Hippocampal formation (tissue), 2 donors: Measurements from ENCODE around the gene AUTS2.

Experiments used
- DNase-seq, 2 donors: peaks; one replicate each; lab custom pipeline; 2025; lab: John Stamatoyannopoulos, UW

Gene AUTS2

DNA sequence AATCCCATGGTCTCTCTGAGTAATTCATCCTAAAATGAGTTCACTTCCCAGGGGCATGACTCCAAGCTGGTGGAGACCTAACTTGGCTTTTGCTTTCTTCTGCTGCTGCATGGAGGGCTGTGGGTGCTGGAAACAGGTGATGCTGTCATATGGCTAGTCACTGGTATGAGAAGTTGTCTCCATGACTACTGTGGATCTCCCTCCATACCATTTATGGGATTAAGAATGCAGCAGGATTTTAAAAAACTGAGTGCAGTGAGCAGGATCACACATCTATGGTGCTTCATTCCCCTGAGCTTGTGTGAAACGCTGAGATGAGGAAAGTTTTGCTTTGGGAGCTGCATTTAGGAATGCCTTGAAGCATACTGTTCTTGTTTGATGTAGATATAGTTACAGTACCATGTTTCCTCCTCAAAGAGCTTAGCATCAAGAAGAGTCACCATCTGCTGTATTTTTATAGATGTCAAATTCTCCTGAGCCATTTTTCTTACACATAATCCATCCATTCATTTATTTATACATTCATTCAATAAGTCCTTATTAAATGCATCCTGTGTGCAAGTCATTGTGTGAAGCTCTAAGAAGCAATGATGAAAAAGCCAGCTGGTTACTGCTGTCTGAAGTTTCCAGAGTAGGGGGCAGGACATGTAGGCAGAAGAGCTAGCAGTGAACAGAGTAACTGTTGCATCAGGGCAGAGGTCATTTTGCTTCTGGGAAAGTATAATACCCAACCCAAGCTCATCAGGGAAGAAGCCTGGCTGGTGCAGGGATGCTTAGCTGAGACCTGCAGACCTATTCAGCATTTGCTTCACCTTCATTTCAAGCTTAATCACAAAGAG, 534.8 kb downstream of the AUTS2 start:
- no peak for DNase-seq

DNA sequence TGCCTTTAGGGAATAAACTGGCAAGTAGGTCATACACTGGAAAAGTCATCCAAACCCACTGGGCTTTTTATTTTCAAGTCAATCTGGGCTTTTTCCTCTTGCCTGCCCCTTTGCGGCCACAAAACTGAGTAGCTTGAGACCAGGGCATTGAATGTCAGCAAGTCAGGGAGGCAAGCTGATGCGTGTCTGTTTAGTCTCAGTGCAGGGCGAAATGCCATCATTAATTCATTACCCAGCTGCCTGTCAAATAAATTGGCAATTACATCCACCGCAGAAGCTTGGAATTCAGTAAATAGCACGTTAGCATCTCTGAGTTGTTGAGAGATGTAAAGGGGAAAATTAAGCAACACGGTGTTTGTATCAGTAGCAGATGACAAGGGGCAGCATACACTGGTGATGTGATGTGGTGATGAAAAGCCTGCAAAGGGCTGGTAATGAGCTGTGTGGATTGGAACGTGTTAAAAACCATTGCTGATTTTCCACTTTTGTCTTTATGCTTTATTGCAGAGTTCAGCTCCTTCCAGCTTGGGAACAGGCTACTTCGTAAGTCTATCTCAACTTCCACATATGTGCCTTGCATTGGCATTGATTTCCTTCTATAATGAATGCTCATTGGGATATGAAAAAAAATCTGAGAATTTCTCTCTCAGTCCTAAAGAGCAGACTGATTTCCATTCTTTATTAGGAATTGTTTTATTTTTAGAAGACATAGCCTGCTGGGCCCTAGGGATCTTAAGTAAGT, 535.9 kb downstream of the AUTS2 start:
- DNase-seq: no peak

DNA sequence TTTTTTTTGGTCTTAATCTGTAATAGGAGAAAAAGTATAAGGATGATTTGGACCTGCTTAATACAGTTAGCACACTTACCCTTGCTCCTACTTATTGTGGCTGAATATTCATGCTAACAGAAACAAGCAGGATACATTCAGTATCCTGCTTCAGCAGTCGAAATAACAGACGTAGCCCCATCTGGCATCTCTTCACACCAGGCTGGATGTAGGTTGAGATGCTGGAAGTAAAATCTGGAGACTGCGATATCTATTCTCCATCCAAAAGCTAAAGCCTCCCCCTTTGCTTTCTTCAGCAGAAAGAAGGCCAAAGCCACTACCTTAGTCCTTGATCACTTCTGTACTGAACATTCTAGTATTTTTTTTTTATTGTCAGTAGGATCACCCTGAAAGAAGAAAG, 537.4 kb downstream of the AUTS2 start:
- peak in 1 of 2 donors; percentile 28 for DNase-seq

DNA sequence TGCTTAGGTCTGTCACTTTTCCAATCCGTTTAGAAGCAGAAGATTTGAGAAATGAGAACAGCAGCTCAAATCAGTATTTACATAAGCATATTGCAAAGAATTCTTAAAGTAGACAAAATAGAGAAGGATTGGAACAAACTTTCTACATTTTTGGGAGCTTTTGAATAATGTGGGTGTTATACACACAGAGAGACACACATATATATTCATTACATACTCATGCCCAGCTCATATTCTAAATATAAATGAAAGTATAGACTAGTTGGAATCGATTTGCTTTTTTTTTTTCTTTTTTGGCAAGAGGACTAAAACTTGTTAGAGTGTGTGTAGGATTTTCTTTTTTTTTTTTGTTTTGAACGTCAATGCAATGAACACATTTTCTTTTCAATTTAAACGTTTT, 538.9 kb downstream of the AUTS2 start:
- DNase-seq: no peak

DNA sequence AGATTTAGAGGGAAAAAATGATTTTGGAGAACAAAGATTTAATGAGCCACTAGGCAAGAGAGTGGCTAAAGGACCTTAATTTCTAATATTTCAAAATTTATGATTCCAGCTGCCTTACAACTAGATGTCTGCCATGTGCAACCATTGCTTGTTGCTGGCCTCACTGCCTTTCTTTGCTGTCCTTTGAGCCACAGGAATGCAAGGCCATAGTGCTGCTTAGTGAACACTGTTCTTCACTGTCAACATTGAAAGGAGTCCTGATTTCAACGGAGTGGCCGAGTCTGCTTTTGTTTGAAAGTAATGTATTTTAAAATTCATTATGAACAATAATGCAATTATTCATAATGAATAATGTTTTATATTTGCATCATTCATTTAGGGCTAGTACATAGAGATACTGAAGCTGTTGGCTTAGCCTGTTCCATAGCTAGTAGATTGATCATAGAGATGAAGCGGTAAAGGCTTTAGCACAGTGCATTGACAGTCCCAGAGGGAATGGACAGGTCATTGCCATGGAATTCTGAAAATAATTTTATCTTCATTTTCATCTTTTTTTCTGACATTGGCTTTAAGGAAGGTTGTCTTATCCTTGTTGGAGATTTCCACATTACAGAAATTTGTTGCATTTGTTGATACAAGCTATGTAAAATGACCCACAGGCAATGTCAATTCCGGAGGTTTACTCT, 544.1 kb downstream of the AUTS2 start:
- no peak for DNase-seq

DNA sequence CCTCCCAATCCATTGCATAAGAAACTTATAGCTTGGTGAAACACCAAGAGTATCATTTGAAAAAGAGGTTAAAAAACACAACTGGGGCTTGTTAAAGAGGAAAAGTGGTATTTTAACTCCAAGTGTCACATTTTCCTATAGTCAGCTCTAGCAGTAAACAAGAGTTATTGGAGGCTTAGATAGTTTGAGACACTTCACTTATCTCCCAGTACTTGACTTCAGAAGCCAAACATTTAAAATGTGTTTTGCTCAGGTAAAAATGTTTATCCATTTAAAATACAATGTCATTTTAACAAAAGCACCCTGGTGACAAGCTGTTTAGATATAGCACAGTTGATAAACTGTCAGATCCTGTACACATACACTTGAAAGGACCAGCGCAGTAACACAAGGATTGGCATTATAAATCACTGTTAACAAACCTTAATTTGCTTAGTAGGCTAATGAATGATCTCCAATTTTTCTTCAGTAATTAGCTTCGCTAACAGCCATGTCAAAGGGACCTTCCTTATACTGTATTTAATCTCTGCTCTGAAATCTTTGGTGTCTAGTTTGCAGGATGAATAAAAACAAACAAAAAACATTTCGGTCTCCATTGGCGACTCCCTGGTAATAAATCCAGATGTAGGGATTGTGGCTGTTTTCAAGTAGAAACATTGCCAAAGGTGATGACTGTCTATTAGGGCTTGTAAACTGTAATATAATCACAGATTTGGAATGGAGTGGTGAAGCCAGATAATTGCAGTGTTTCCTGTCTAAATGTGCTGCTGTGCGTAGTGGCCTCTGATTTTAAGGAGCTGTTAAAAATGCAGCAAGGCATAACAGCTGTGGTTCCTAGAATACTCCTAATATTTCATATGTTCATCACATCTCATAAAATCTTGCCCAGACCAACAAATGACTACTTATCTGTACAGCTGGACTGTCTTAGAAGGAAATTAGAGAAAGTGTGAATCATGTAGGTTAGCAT, 545.1 kb downstream of the AUTS2 start:
- no peak for DNase-seq

DNA sequence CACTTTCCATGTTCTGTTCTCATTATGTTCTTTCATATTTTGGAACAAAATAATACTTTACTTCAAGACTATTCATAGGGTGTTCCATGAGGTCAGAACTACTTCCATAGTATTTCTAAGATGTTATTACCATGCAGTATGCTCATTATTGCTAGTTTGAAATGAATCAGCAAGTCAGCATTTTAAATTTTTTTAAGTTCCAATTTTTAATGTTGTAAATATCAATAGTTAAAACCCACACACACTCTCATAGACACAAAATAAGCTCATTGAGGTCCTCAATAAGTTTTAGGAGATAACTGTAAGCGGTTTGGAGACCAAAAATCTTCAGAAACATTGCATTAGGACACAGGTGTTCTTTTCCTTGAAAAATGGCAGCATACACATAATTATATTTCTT, 550.7 kb downstream of the AUTS2 start:
- no peak for DNase-seq

DNA sequence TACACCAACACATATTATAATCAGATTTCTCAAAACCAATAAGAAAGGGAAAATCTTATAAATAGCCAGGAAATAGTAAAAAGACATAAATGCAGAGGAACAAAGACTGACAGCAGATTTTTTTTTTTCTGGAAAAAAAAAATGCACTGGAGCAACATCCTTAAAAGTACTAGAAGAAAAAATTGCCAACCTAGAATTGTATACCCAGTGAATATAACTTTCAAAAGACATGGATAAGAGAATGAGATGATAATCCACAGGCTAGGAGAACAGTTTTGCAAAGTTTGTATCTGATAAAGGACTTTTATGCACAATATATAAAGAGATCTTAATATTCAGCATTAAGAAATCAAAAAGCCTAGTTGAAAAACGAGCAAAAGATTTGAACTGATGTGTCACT, 554.0 kb downstream of the AUTS2 start:
- DNase-seq: no peak

DNA sequence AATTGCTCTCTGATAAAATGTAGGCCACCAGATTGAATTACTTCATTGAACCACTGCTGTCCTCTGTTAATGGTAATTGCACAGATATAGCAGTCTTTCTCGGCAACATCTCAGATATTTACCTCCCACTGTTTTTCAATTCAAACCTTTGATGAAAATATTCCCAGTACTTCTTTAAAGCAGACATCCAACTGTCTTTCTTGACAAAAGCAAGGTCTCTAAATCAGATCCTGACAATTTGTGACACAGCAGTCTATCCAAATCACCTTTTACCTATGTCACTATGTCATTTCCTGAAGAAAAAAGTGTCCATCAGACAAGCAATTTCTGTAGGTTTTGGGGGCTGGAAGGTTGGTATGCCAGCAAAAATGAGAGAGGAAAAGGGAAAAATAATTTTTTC, 555.7 kb downstream of the AUTS2 start:
- DNase-seq: no peak

DNA sequence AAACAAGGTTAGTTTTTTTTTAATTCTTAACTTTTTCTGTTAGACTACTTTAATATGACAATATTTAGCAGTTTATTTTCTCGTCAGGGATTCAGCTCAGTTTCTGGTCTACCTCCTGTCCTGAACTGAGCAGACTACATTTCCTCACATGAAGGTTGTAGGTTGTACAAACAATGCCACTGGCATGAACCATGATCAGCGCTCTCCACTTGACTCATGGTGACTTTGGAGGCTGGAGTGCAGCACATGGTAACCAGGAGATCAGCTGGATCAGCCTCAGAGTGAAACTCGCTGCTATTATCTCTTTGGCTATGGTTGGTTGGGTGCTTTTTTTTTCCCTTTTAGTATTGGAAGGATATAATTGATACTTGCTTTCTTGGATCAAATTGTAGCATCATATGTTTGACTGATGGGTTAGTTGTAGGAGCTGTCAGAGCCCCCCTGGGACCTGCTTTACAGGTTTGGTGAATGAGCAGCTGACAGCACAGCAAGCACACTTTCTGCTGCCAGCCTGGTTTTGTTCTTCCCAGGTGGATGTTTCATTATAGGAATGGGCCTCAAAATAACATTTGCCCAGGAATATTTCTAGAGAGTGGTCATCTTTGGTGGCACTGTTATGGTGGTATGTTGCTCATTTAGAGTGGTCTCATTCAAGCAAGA, 556.4 kb downstream of the AUTS2 start:
- no peak for DNase-seq

DNA sequence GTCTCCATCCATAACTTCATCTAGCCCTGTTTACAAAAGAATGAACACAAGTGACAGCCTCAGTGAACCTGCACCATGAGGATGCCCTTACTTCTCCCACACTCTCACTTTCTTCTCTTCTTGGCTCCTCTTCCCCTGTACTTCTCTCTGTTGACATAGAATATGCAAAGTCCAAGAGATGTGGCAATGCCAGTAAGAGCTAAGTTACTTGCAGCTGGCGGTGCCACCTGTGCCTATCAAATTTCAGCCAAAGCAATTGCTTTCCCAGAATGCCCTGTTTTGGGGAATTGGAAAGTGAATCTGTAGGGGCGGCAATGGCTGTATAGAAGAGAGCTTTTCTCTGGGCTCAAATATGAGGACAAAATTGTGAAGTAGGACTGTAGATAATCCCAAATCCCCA, 557.8 kb downstream of the AUTS2 start:
- no peak for DNase-seq

DNA sequence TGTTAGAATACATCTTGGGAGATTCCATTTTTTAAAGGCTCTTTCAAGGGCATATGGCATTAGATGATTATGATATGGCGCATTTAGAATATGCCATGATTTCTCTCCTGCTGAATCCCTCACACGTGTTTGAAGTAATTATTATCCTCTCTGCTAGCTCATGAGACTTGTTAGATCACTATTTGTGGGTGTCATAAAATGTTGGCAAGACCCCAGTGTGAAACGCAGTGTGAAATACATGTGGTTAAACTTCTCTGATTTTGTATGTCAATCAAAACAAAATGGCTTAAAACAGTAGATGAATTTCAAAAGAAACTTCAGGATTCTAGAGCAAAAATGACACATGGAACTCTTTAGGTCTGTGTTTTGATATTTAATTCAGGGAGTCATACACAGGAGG, 560.8 kb downstream of the AUTS2 start:
- no peak for DNase-seq

DNA sequence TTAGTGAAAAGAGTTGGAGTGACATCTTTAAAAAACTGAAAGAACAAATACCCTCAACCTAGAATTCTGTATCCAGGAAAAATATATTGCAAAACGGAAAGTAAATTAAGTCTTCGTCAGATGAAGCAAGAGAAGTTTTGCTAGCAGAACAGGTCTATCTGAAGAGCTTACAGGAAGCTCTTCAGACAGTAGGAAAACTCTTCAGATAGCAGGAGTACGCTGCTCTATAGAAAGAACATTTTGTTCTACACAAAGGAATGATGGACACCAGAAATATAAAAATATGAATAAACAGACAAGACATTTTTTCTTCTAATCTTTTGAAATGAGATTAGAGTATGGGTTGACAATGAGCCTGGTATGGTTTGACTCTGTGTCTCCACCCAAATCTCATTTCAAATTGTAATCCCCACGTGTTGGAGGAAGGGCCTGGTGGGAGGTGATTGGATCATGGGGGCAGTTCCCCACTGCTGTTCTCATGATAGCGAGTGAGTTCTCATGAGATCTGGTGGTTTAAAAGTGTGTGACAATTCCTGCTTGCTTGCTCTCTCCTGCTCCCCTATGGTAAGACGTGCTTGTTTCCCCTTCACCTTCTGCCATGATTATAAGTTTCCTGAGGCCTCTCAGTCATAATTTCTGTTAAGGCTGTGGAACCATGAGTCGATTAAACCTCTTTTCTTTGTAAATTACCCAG, 567.3 kb downstream of the AUTS2 start:
- DNase-seq: no peak

DNA sequence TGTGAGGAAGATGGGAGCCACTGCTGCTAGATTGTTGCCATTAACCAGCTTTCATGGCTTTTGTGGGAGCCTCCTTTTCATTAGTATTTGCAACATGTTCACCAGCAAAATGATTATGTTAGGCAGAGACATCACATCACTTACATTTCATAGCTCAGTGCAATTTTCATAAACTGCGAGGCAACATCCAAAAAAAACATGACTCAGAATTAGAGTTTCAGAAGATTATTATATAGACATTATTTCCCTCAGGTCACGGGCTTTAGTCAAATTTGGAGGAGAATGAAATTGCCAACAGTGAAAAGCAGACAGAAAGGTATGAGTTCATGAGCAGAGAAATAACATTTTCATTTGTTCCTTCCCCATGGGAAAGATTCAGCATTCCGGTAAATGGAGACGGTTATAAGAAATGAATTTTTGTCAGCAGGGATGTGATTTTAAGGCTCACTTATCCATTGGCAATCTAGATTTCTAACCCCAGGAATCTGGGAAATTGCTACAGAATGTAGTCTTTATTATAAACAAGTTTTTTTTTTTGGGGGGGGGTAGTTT, 573.2 kb downstream of the AUTS2 start:
- DNase-seq: no peak

DNA sequence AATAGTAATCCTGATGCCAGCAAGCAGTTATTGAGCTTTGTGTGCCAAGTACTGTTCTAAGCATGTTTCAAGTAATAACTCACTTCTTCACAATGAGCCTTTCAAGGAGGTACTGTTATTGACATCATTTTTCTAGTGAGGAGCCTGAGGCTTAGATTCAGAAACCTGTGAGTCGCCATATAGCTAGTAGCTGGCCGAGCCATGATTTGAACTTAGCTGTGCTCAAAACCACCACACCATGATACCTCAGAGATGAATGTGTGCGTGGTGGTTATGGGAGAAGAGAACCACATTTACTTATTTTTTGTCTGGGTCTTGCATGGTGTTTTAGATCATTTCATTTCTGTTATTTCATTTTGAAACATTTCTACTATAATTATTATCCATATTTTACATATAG, 578.9 kb downstream of the AUTS2 start:
- DNase-seq: no peak

DNA sequence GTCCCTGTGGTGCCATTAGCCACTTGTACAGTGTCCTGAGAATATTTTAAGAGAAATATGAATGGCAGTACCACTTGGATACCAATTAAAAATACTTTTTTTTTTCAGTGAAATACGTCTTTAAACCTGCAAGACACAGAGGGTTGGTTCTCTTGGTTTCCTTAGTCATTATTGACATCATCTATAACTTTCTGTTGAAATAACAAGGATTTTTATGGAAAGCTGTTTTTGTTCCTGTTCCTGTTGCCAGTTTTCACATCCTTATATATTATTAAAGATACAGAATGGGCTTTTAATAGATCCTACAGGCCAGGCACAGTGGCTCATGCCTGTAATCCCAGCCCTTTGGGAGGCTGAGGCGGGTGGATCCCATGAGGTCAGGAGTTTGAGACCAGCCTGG, 579.9 kb downstream of the AUTS2 start:
- DNase-seq: no peak

DNA sequence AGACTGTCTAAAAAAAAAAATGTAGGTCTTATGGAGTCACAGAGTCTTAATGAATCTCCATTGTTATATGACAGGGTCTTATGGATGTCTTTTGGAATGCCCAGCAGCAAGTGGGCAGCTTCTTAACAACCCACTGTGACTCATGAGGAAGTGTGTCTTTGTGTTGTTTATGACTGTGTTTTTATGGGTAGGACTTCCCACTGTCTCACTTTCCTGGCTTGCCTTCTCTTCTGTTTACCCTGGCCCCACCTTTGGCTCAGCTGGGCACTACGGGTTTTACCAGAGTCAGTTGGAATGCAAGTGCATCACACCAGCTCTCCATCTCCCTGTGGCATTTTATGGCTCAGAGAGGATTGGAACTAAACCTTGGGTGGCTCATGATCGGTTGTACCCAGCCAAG, 580.5 kb downstream of the AUTS2 start:
- DNase-seq: no peak

DNA sequence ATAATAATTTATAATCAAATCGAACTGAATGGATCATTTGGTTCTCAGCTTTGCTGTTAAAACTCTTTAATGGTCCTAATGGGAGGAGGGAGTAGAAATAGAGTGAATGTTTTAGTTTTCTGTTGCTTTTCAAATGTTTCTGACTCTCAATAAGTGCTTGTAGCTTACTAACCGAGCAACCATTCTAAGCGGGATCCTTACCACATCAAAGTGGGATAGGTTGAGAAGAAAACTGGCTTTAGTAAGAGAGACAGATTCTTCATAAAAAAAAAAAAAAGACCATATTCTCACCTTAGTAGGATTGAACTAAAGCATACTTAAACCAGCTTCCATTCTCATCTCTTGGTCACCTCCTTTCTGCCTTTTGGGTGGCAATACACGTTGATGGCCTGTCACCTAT, 584.2 kb downstream of the AUTS2 start:
- no peak for DNase-seq

DNA sequence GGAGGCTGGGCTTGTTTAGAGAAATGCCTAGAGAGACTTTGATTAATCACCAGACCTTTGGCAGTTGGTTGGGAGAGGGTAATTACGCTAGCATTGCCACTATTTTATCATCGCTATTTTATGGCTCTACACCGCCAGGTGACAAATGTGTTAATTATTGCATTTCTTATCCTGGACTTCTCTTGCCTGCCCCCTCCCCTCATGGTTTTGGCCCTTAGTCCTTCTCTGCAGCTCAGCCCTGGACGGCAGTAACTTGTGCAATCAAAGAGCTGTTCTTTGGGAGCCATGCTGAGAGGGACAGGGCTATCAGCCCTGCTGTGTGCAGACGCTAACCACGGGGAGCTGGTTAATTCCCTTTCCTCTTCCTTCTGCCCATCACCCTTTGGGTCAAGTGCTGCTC, 585.0 kb downstream of the AUTS2 start:
- no peak for DNase-seq
